GM12864 (cell line): ENCODE measurements around the gene ATAD1.
A peak's percentile ranks its signal among the peaks of the same experiment; 100 is the strongest.
"Not testable (repeated sequence)": the region's sequence is repeated elsewhere in the genome, so short reads cannot be mapped to it uniquely, and the experiment has no call there.

Source experiments
- DNase-seq: peaks from one replicate; pipeline ENCODE4 v3.0.0-alpha.2; 2011; ENCODE audit warnings: low read depth
- H3K4me3 ChIP-seq: 2 replicates; pipeline ENCODE4 v1.5.1; 2011; ENCODE audit warnings: mild to moderate bottlenecking, low read depth, low read length, control low read depth
- TF ChIP-seq, protein P1 (sequence below): IDR thresholded peaks from 2 replicates; pipeline ENCODE4 v1.5.1; 2011; ENCODE audit warnings: low read depth, mild to moderate bottlenecking, moderate library complexity, low read length, control low read depth, inconsistent platforms; ENCODE audit errors: missing control alignments

ATAD1 gene

DNA sequence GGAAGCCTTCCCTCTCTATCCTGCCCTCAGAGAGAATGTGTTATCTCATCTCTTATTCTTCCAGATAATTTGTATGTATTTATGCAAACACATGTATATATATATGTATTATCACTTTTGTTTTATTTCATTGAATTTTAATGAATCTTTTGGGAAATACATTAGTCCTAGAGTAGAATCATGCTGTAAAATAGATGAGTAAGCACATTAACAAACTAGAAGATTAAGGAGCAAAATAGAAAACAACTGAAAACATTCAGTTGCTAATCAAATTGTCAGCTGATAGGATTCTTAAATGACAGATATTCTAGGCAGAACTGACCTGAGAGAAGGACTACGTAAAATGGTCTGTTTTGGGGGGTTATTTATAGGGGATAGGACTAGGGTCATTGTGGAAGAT lies 34.1 kb upstream of the ATAD1 start:
- TF ChIP-seq, protein P1, sequence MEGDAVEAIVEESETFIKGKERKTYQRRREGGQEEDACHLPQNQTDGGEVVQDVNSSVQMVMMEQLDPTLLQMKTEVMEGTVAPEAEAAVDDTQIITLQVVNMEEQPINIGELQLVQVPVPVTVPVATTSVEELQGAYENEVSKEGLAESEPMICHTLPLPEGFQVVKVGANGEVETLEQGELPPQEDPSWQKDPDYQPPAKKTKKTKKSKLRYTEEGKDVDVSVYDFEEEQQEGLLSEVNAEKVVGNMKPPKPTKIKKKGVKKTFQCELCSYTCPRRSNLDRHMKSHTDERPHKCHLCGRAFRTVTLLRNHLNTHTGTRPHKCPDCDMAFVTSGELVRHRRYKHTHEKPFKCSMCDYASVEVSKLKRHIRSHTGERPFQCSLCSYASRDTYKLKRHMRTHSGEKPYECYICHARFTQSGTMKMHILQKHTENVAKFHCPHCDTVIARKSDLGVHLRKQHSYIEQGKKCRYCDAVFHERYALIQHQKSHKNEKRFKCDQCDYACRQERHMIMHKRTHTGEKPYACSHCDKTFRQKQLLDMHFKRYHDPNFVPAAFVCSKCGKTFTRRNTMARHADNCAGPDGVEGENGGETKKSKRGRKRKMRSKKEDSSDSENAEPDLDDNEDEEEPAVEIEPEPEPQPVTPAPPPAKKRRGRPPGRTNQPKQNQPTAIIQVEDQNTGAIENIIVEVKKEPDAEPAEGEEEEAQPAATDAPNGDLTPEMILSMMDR, result no peak
- H3K4me3 ChIP-seq, result no peak overlapping the region
- no peak for DNase-seq

DNA sequence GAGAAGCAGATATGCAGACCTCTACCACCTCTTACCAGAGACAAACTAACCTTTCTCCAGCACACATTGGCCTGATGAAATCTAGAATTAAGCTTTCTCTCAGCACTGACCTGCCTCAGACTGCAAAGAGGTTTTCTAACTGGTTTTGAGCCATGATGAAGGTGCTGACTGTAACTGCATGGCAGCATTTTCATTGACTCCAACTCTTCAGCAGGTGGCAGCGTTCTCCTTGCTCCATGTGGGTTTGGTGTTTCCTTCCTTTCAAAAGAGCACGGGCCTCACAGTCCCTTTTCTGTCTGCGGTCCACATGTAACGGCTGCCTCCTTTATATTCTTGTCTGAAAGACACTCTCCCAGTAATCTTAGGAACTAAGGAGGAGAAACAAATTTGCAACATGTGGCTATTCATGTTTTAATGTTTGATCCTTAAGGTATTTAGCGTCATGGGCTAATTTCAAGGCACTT lies 32.7 kb upstream of the ATAD1 start:
- no peak for DNase-seq
- no peak overlapping the region for H3K4me3 ChIP-seq
- TF ChIP-seq, protein P1, result peak; percentile 60

DNA sequence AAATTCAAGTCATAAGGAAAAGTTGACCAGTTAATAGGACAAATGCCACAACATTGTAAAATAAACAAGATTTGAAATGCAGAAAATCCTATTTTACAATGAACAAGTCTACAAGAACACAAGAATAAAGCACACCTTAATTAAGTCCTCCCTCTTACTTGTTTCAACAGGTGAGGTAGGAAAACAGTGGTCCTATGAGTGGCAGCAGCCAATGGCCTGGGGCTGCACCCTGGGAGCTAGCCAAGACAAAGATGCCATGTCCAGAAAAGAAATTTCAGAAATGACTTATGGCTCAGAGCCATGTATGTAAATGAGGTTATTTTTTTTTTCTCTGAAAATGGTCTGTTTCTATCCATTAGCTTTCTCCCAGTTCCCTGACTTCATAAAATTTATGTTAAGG lies 31.0 kb upstream of the ATAD1 start:
- TF ChIP-seq, protein P1, result no peak
- no peak for DNase-seq
- no peak overlapping the region for H3K4me3 ChIP-seq

DNA sequence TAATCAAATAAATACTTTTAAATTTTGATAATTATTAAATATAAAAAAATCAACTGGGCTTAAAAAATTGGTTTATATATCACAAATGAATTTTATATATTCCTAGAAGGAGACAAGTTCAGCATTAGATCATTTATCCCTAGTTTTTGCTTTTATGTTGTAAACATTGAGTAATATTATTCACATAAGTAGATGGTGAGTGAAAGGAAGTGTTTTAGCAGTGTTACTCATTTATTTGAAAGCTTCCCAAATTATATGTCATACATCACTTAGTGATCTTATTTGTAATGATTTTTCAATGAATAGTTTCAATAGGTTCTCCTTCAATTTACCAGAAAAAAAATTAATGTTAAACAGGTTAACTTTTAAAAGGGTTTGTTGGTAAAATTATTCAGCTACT lies 29.5 kb upstream of the ATAD1 start:
- no peak for DNase-seq
- H3K4me3 ChIP-seq, result no peak overlapping the region
- TF ChIP-seq, protein P1, result no peak

DNA sequence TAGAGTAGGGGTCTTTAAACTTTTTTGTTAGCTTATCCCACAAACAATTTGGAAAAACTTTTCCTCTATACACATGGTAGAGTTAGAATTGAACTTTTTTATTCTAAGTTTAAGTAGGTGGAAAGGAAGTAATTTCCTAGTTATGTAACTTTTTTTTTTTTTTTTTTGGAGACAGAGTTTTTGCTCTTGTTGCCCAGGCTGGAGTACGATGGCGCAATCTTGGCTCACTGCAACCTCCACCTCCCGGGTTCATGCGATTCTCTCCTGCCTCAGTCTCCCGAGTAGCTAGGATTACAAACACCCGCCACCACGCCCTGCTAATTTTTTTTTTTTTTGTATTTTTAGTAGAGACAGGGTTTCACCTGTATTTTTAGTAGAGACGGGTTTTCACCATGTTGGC lies 28.7 kb upstream of the ATAD1 start:
- DNase-seq, H3K4me3 ChIP-seq: not testable (repeated sequence)

DNA sequence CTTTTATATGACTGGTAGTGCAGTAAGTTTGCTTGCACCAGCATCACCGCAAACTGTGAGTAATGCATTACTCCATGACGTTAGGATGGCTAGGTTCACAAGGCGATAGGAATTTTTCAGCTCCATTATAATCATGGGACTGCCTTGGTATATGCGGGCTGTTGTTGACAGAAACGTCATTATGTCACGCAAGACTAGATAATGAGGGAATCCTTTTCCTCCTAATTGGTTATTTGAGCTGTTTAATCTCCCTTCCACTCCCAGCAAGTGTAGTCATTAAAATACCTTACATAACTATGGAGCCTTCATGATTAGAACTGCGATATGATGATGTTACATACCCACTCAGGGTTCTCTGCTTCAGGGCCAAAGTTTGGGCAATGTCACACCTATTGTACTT lies 28.0 kb upstream of the ATAD1 start:
- no peak overlapping the region for H3K4me3 ChIP-seq
- no peak for DNase-seq
- TF ChIP-seq, protein P1, result no peak

DNA sequence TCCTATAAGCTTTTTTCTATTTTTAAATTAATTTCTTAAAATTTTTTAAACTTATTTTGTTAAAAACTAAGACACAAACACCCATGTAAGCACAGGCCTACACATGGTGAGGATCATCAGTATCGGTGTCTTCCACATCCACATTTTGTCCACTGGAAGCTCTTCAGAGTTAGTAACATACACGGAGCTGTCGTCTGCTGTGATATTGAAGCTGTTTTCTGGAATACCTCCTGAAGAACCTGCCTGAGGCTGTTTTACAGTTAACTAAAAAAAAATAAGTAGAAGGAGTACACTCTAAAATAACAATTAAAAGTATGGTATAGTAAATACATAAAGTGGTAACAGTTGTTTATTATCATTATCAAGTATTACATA lies 27.6 kb upstream of the ATAD1 start:
- TF ChIP-seq, protein P1, result no peak
- H3K4me3 ChIP-seq, result no peak overlapping the region
- no peak for DNase-seq
